ENCODE measurements around the gene IFT20. TPM values are rescaled to one million over a fixed set of nuclear protein-coding genes. Genes with fewer than 3 reads are reported as not detected.

IFT20 gene
- total RNA-seq, 2 donors from 2014 or later = 15.6 to 19.6 TPM

GRCh38 chr17:28346199-28346580, 10.9 kb upstream of the IFT20 start:
- H3K4me1 ChIP-seq = peaks cover 0 to 35% of the 10 kb centered on the region in 2 donors
- H3K27me3 ChIP-seq = no peaks in the 10 kb centered on the region
- no peaks in the 10 kb centered on the region for H3K9me3 ChIP-seq
- TF ChIP-seq CTCF (IDR thresholded peaks at IDR 0.05) = no peak
- DNase-seq (ENCODE audit: low spot score) = no peak
- H3K4me3 ChIP-seq = no peak overlapping the region
- H3K27ac ChIP-seq = peak overlapping the region; percentile 38 to 62
- H3K36me3 ChIP-seq = peaks cover 90% of the 10 kb centered on the region

GRCh38 chr17:28345419-28346198, 10.3 kb upstream of the IFT20 start:
- Histone ChIP-seq H3K4me1 (peaks cover 0 to 35% of the 10 kb centered on the region in 2 donors), H3K36me3 (peaks cover 90% of the 10 kb centered on the region), H3K27me3 (no peaks in the 10 kb centered on the region), H3K9me3 (no peaks in the 10 kb centered on the region), H3K4me3 (no peak overlapping the region), H3K27ac (peak overlapping the region; percentile 38 to 62)
- no peak for DNase-seq (ENCODE audit: low spot score)
- no peak for TF ChIP-seq CTCF (IDR thresholded peaks at IDR 0.05)

- TF ChIP-seq CTCF (IDR thresholded peaks at IDR 0.05) = no peak
- Histone ChIP-seq H3K36me3 (peaks cover 91% of the 10 kb centered on the region), H3K27me3 (no peaks in the 10 kb centered on the region), H3K4me3 (no peak overlapping the region), H3K4me1 (peaks cover 0 to 42% of the 10 kb centered on the region in 2 donors), H3K9me3 (no peaks in the 10 kb centered on the region), H3K27ac (no peak overlapping the region)
- no peak for DNase-seq (ENCODE audit: low spot score)
These were observed 9.2 kb upstream of the IFT20 start for GRCh38 chr17:28344435-28344901.

- DNase-seq (ENCODE audit: low spot score) = no peak
- H3K4me1 ChIP-seq = peaks cover 0 to 46% of the 10 kb centered on the region in 2 donors
- no peak for TF ChIP-seq CTCF (IDR thresholded peaks at IDR 0.05)
- H3K27ac ChIP-seq = no peak overlapping the region
- H3K36me3 ChIP-seq = peaks cover 93% of the 10 kb centered on the region
- H3K9me3 ChIP-seq = no peaks in the 10 kb centered on the region
- no peaks in the 10 kb centered on the region for H3K27me3 ChIP-seq
- no peak overlapping the region for H3K4me3 ChIP-seq
These were observed 8.7 kb upstream of the IFT20 start for GRCh38 chr17:28344011-28344410.

GRCh38 chr17:28343491-28343932, 8.2 kb upstream of the IFT20 start:
- H3K9me3 ChIP-seq = no peaks in the 10 kb centered on the region
- peaks cover 88% of the 10 kb centered on the region for H3K36me3 ChIP-seq
- H3K4me3 ChIP-seq = no peak overlapping the region
- H3K4me1 ChIP-seq = peaks cover 0 to 50% of the 10 kb centered on the region in 2 donors
- no peaks in the 10 kb centered on the region for H3K27me3 ChIP-seq
- no peak for TF ChIP-seq CTCF (IDR thresholded peaks at IDR 0.05)
- no peak for DNase-seq (ENCODE audit: low spot score)
- no peak overlapping the region for H3K27ac ChIP-seq

All from right atrium auricular region (tissue), 2 donors.